Measurements from ENCODE around the gene ABCB4. TPM values are rescaled to one million over a fixed set of nuclear protein-coding genes. Genes with fewer than 3 reads are reported as not detected.

ABCB4 gene
- total and polyA plus RNA-seq, 2 of the 8 experiments (the other 6 are each of a cell fraction or from before 2014, with no cell fraction given): 0.54 to 0.60 TPM

DNA sequence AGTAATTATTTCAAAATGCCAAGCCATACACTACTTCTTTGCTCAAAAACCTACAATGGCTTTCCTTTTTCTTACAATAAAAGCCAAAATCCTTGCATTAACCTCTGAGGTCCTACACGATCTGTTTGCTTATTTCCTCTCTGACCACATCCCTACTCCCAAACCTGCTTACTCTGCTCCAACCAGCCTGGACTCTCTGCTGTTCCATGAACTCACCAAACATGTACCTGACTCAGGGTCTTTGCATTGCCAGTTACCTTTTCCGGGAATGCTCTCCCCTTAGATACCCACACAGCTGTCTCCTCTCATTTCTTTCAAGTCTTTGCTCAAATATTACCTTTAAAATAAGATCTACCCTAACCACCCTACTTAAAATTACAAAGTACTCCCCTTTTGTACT is 2.3 kb downstream of the ABCB4 start:
- H3K27ac ChIP-seq (ENCODE audit: low read depth, low read length): no peak overlapping the region
- H4K91ac ChIP-seq (replicated peaks; ENCODE audit: insufficient read length, low read length): no peak overlapping the region
- H3K79me1 ChIP-seq (ENCODE audit: low read depth, low read length): no peaks in the 10 kb centered on the region
- no peak overlapping the region for H4K5ac ChIP-seq (ENCODE audit: insufficient read length, low read depth, low read length)
- H2BK20ac ChIP-seq (ENCODE audit: low read length): no peak overlapping the region
- ChIA-PET CTCF (ENCODE audit: partially characterized antibody) (interaction anchor here (1.6 kb wide), 1 partner anchor 33 kb away, joined by 4 read pairs; no protein-coding TSS in a partner anchor), POLR2A (ENCODE audit: partially characterized antibody) (no interaction called here)
- H2BK5ac ChIP-seq (ENCODE audit: low read depth, low read length): no peak overlapping the region
- H2BK15ac ChIP-seq (ENCODE audit: low read length): no peak overlapping the region
- FAIRE-seq: no peak
- DNase-seq (ENCODE audit: low read depth in 1 of 2, low spot score in 2 of 2): no peak
- no peak overlapping the region for H2AK5ac ChIP-seq (ENCODE audit: low read depth, low read length)
- no peak overlapping the region for H4K8ac ChIP-seq (ENCODE audit: extremely low read depth, insufficient read depth, low read length)
- no peak overlapping the region for H3K4ac ChIP-seq (replicated peaks; ENCODE audit: insufficient read length, low read depth, low read length)
- 83% methylated on average over 2 of the region's 2 CpGs; no CpG with 5 or more reads in 1 of the 2 experiments for WGBS, 2 experiments (ENCODE audit: extremely low coverage in 1 of 2, insufficient coverage in 1 of 2, insufficient read length in 1 of 2, insufficient replicate concordance in 2 of 2, low coverage in 1 of 2, low lambda C conversion rate in 2 of 2, missing lambda C conversion rate in 1 of 2)
- H3K4me3 ChIP-seq (ENCODE audit: extremely low read depth in 1 of 4, insufficient read depth in 2 of 4, low read depth in 3 of 4, low read length in 4 of 4): no peak overlapping the region
- no peak overlapping the region for H3K56ac ChIP-seq (replicated peaks; ENCODE audit: insufficient read length, low read depth, low read length)
- H3K23ac ChIP-seq (ENCODE audit: insufficient read length): no peak overlapping the region
- no peak overlapping the region for H3K18ac ChIP-seq (ENCODE audit: extremely low read depth, low read length)
- H2BK120ac ChIP-seq (replicated peaks; ENCODE audit: low read depth, low read length): no peak overlapping the region
- no peak overlapping the region for H2AFZ ChIP-seq (ENCODE audit: low read length)
- H2BK12ac ChIP-seq (ENCODE audit: low read depth, low read length): no peak overlapping the region
- no peaks in the 10 kb centered on the region for H3K79me2 ChIP-seq (ENCODE audit: control insufficient read depth in 1 of 2, insufficient read depth in 2 of 2, low read length in 2 of 2)
- no peaks in the 10 kb centered on the region; a peak in 1 of 4 replicates for H3K9me3 ChIP-seq (ENCODE audit: insufficient read depth in 2 of 2, low read depth in 1 of 2, low read length in 1 of 2)
- peaks cover 5 to 13% (median 9%) of the 10 kb centered on the region in 4 experiments; a peak in 6 of 7 replicates for H3K4me1 ChIP-seq (replicated peaks in 1 of 4; ENCODE audit: control insufficient read depth in 3 of 4, insufficient read depth in 4 of 4, low read length in 3 of 4)
- no peaks in the 10 kb centered on the region for H4K20me1 ChIP-seq (replicated peaks in 1 of 2; ENCODE audit: control insufficient read depth in 1 of 2, insufficient read depth in 2 of 2, low read length in 2 of 2)
- H3K4me2 ChIP-seq (ENCODE audit: insufficient read depth in 1 of 2, low read depth in 2 of 2, low read length in 2 of 2): no peak overlapping the region
- H3K14ac ChIP-seq (ENCODE audit: insufficient read length): no peak overlapping the region
- H3K36me3 ChIP-seq (ENCODE audit: control insufficient read depth in 2 of 4, insufficient read depth in 4 of 4, low read length in 3 of 4): no peaks in the 10 kb centered on the region
- H3K9ac ChIP-seq (replicated peaks in 1 of 4; ENCODE audit: extremely low read depth in 1 of 4, low read depth in 3 of 4, low read length in 3 of 4): no peak overlapping the region
- H3K27me3 ChIP-seq (replicated peaks in 1 of 4; ENCODE audit: control insufficient read depth in 3 of 4, extremely low read depth in 1 of 4, insufficient read depth in 3 of 4, low read length in 3 of 4): peaks cover 5 to 29% (median 21%) of the 10 kb centered on the region in 4 experiments
- peaks cover 5% of the 10 kb centered on the region; the same call in 1 of the 2 replicates for H3K23me2 ChIP-seq (ENCODE audit: low read depth, low read length)
- TF ChIP-seq CHD1 (IDR thresholded peaks at IDR 0.05; ENCODE audit: low read depth, low read length): no peak
- no peak for TF ChIP-seq KDM5A (IDR thresholded peaks at IDR 0.05; ENCODE audit: low read length)
- TF ChIP-seq EP300 (IDR thresholded peaks at IDR 0.05; ENCODE audit: borderline replicate concordance in 1 of 2, low read depth in 2 of 2, low read length in 2 of 2): no peak
- TF ChIP-seq BACH1 (IDR thresholded peaks at IDR 0.05; ENCODE audit: low read length): no peak
- no peak for TF ChIP-seq SP2 (IDR thresholded peaks at IDR 0.05; ENCODE audit: low read length)
- no peak for TF ChIP-seq SIX5 (IDR thresholded peaks at IDR 0.05; ENCODE audit: low read depth, low read length)
- no peak for TF ChIP-seq SP4 (IDR thresholded peaks at IDR 0.05; ENCODE audit: low read length)
